Measurements from ENCODE around the gene TPCN2. TPM values are rescaled to one million over a fixed set of nuclear protein-coding genes. Genes with fewer than 3 reads are reported as not detected.
A peak's percentile ranks its signal among the peaks of the same experiment; 100 is the strongest.
"Not testable (repeated sequence)": the region's sequence is repeated elsewhere in the genome, so short reads cannot be mapped to it uniquely, and the experiment has no call there.

Gene TPCN2
- 10 to 100 TPM; 25.4 to 27.2 TPM for total RNA-seq
- polyA plus RNA-seq: 1 to 10 TPM; 3.8 to 6.3 (median 4.9) TPM
- total RNA-seq: 7.5 to 19.7 (median 11.8) reads per million in 6 experiments

DNA sequence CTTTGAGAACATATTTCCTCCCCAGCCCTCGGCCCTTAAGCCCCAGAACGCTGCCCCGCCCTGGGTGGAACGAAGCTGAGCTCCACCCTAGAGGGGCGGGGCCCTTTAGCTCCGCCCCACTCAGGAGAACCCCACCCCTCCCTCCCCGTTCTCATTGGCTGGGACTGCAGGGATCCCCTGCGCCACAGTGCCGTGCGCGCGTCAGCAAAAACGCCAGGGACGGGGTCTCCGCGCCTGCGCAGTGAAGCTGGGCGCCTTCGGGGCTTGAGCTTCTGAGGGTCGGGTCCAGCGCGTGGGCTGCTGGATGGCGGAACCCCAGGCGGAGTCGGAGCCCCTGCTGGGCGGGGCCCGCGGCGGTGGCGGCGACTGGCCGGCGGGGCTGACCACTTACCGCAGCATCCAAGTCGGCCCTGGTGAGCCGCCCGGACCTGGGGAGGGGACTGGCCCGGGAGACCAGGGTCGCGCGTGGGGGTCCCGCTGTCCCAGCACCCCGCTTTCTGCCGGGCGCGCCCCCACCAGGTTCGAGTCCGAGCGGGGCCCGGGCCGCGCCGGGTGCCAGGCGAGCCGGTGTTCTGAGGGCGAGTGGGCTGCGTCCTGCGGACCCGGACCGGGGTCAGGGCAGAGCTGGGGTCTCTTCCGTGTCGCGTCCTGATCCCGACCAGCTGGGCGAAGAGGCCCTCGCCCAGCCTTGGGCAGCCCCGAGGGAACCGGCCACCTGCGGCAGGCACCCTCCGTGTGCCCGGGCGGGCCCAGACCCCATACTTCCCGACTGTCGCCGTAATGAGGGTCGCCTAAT is at the start of gene TPCN2:
Gene TPCN2 (plus strand): TSS at position 239 of the 796 bp plus-strand sequence. CDS start 66 bp downstream, at position 305.
- Mint-ChIP-seq H3K36me3 (no peaks in the 10 kb centered on the region), H3K4me1 (peaks cover 2 to 48% (median 35%) of the 10 kb centered on the region in 4 donors), H3K27ac (peak within 1 kb of the TSS; percentile 75 to 96 (median 94)), H3K4me3 (peak within 1 kb of the TSS; percentile 75 to 90 (median 84)), H3K9me3 (no peaks in the 10 kb centered on the region), H3K27me3 (peaks cover 0 to 4% (median 0%) of the 10 kb centered on the region in 5 donors)
- DNase-seq (peak; percentile 86 to 96 (median 92)), ATAC-seq (peak; percentile 93 to 97)
- POLR2A ChIA-PET: interaction anchor here (1.8 kb wide), 1 partner anchor 11 kb away, joined by 4 read pairs; no protein-coding TSS in a partner anchor

DNA sequence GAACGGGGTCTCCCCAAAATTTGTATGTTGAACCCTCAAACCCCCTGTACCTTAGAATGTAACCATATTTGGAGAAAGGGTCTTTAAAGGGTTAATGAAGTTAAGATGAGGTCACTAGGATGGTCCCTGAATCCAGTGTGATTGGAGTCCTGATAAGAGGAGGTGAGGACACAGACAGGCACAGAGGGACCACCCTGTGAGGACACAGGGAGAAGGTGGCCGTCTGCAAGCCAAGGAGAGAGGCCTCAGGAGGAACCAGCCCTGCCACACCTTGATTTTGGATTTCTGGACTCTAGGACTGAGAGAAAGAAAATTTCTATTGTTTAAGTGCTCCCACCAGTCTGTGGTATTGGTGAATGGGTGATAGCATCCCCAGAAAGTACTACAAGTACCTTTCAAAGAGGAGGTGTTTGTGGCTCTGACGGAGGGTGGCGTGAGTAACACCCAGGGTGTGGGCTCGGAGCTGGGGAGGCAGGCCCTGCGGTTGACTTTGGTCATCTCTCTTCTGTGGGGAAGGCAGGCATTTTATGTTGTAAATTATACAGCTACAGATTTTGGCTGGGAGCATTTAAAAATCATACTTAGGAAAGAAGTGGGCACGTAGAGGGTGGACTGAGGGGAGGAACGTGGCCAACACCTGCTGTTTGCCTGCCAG is 49.5 kb upstream of the TPCN2 start:
- Mint-ChIP-seq H3K27ac (peak overlapping the region in 1 of 10 donors; percentile 67), H3K4me1 (peaks cover 0 to 6% (median 0%) of the 10 kb centered on the region in 4 donors), H3K27me3 (peaks cover 0 to 15% (median 10%) of the 10 kb centered on the region in 5 donors), H3K9me3 (no peaks in the 10 kb centered on the region), H3K4me3 (no peak overlapping the region), H3K36me3 (no peaks in the 10 kb centered on the region)
- DNase-seq: no peak
- POLR2A ChIA-PET: no interaction called here
- no peak for ATAC-seq

- H3K27ac Mint-ChIP-seq: peak overlapping the region in 1 of 10 donors; percentile 24
- POLR2A ChIA-PET, H3K9me3 Mint-ChIP-seq, ATAC-seq, DNase-seq, H3K36me3 Mint-ChIP-seq, H3K4me1 Mint-ChIP-seq, H3K4me3 Mint-ChIP-seq: not testable (repeated sequence)
- H3K27me3 Mint-ChIP-seq: peaks cover 0 to 12% (median 10%) of the 10 kb centered on the region in 5 donors
Observed at GRCh38 chr11:68999748-69000355, 48.9 kb upstream of the TPCN2 start.

- peaks cover 0 to 6% (median 1%) of the 10 kb centered on the region in 4 donors for H3K4me1 Mint-ChIP-seq
Observed at GRCh38 chr11:69000391-69000790, 48.3 kb upstream of the TPCN2 start.

GRCh38 chr11:69000831-69001242 is 47.9 kb upstream of the TPCN2 start:
- Mint-ChIP-seq H3K36me3 (no peaks in the 10 kb centered on the region), H3K27ac (no peak overlapping the region), H3K9me3 (no peaks in the 10 kb centered on the region), H3K27me3 (peaks cover 0 to 20% (median 16%) of the 10 kb centered on the region in 5 donors), H3K4me1 (peaks cover 0 to 6% (median 1%) of the 10 kb centered on the region in 4 donors), H3K4me3 (no peak overlapping the region)
- POLR2A ChIA-PET: no interaction called here
- ATAC-seq (no peak), DNase-seq (peak in 1 of 10 donors; percentile 57)

More at GRCh38 chr11:69000391-69000790, 48.3 kb upstream of the TPCN2 start:
- no peaks in the 10 kb centered on the region for H3K36me3 Mint-ChIP-seq
- no peaks in the 10 kb centered on the region for H3K9me3 Mint-ChIP-seq
- DNase-seq (no peak), ATAC-seq (no peak)
- POLR2A ChIA-PET: no interaction called here
- H3K4me3 Mint-ChIP-seq: no peak overlapping the region
- H3K27ac Mint-ChIP-seq: no peak overlapping the region
- peaks cover 0 to 16% (median 13%) of the 10 kb centered on the region in 5 donors for H3K27me3 Mint-ChIP-seq

- H3K9me3 Mint-ChIP-seq: no peaks in the 10 kb centered on the region
- no peak for ATAC-seq
- no peaks in the 10 kb centered on the region for H3K36me3 Mint-ChIP-seq
- POLR2A ChIA-PET: no interaction called here
- H3K4me3 Mint-ChIP-seq: no peak overlapping the region
- no peak overlapping the region for H3K27ac Mint-ChIP-seq
- DNase-seq: peak in 1 of 10 donors; percentile 58
- peaks cover 0 to 6% (median 1%) of the 10 kb centered on the region in 4 donors for H3K4me1 Mint-ChIP-seq
- peaks cover 0 to 22% (median 15%) of the 10 kb centered on the region in 5 donors for H3K27me3 Mint-ChIP-seq
Observed at GRCh38 chr11:69001243-69002081, 47.3 kb upstream of the TPCN2 start.

DNA sequence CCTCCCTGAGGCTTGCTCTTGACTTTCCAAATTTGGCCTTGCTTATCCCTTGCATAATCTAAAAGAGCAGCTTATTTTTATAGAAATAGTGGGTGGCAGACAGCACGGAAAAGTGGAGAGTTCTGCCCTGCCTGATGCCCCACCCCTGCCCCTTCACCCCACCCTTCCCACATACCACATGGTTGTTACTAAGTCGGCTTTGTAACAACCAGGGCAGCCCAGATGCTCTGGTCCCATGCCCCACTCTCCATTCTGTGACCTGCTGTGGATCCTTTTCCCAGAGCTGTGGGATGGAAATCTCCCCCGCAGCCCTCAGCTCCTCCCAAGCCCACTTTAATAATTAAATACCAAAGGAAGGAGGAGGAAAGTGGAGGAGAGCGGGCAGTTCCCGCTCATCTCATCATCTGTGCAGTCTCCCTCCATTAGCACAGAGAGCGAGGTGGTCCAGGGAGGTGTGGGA is 46.6 kb upstream of the TPCN2 start:
- Mint-ChIP-seq H3K27ac (no peak overlapping the region), H3K4me3 (no peak overlapping the region), H3K4me1 (peaks cover 0 to 6% (median 1%) of the 10 kb centered on the region in 4 donors), H3K9me3 (no peaks in the 10 kb centered on the region), H3K27me3 (peaks cover 0 to 22% (median 13%) of the 10 kb centered on the region in 5 donors), H3K36me3 (no peaks in the 10 kb centered on the region)
- no peak for ATAC-seq
- DNase-seq: no peak
- POLR2A ChIA-PET: no interaction called here

DNA sequence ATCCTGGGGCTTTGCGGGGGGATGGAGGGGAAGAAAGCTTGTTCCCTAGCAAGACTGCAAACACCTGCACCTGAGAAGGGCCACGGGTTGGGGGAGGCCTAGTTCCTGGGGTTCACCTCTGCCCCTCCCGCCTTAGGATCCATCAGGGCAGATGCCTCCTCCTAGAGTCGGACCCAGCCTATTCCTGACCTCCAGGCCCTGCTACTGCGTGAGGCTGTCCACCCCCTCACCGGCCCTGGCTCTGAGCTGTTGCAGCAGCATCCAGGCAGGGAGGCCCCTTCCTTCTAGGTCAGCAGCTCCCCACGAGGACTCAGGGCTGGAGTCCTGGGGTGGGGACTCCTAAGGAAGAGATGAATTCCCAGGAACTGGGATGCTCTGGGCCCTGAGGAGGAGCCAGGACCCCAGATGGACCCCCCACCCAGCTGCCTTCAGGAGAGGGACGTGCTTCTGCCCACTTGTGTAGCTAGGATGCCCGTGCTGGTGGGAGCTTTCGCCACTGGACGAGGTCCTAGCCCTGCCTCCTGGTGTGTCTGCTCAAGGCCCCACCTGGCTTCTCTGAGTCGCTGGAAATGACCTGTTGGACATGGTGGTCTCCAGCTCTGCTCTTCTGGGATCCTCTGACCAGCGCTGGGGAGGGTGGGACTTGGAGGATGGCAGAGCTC is 46.0 kb upstream of the TPCN2 start:
- peak in 1 of 10 donors; percentile 21 for DNase-seq
- POLR2A ChIA-PET: no interaction called here
- Mint-ChIP-seq H3K36me3 (no peaks in the 10 kb centered on the region), H3K4me1 (peaks cover 0 to 6% (median 1%) of the 10 kb centered on the region in 4 donors), H3K27me3 (peaks cover 0 to 22% (median 13%) of the 10 kb centered on the region in 5 donors), H3K27ac (no peak overlapping the region), H3K4me3 (no peak overlapping the region), H3K9me3 (no peaks in the 10 kb centered on the region)
- no peak for ATAC-seq

- Mint-ChIP-seq H3K4me1 (peaks cover 0 to 6% (median 1%) of the 10 kb centered on the region in 4 donors), H3K4me3 (no peak overlapping the region), H3K9me3 (no peaks in the 10 kb centered on the region), H3K27ac (no peak overlapping the region), H3K36me3 (no peaks in the 10 kb centered on the region), H3K27me3 (peaks cover 0 to 27% (median 13%) of the 10 kb centered on the region in 5 donors)
- POLR2A ChIA-PET: no interaction called here
- DNase-seq (peak in 1 of 10 donors; percentile 55), ATAC-seq (no peak)
Observed at GRCh38 chr11:69003301-69003865, 45.3 kb upstream of the TPCN2 start.

- no peaks in the 10 kb centered on the region for H3K9me3 Mint-ChIP-seq
- no peak for ATAC-seq
- H3K36me3 Mint-ChIP-seq: no peaks in the 10 kb centered on the region
- peaks cover 0 to 30% (median 14%) of the 10 kb centered on the region in 5 donors for H3K27me3 Mint-ChIP-seq
- H3K4me3 Mint-ChIP-seq: no peak overlapping the region
- H3K27ac Mint-ChIP-seq: no peak overlapping the region
- peaks cover 0 to 5% (median 1%) of the 10 kb centered on the region in 4 donors for H3K4me1 Mint-ChIP-seq
- peak in 1 of 10 donors; percentile 53 for DNase-seq
- POLR2A ChIA-PET: no interaction called here
Observed at GRCh38 chr11:69003866-69004367, 44.8 kb upstream of the TPCN2 start.

All from naive thymus-derived CD8-positive, alpha-beta T cell (primary cell).